ENCODE results near the gene GRAMD2B. TPM values are rescaled to one million over a fixed set of nuclear protein-coding genes. Genes with fewer than 3 reads are reported as not detected.

The GRAMD2B gene
- total and polyA plus RNA-seq, 2 of the 13 experiments (the other 11 are each of a cell fraction or from before 2014, with no cell fraction given), result 8.1 to 10.6 TPM

GRCh38 chr5:126461838-126462237, 38.6 kb downstream of the GRAMD2B start:
- WGBS (ENCODE audit: low lambda C conversion rate), result 81% methylated on average over 1 of the region's 1 CpG
- Histone ChIP-seq H3K27me3 (ENCODE audit: control insufficient read depth in 1 of 2, insufficient read depth in 2 of 2, low read length in 2 of 2) (no peaks in the 10 kb centered on the region), H3K4me2 (ENCODE audit: low read depth, low read length) (no peak overlapping the region), H3K79me2 (ENCODE audit: insufficient read depth, low read length) (no peaks in the 10 kb centered on the region), H3K9ac (ENCODE audit: insufficient read depth, low read depth, low read length) (no peak overlapping the region), H3K27ac (ENCODE audit: extremely low read length, insufficient read depth, low read length) (no peak overlapping the region), H2AFZ (ENCODE audit: low read length) (no peak overlapping the region), H3K4me3 (replicated peaks in 1 of 3; ENCODE audit: insufficient read depth in 1 of 3, low read depth in 2 of 3, low read length in 3 of 3) (no peak overlapping the region), H3K4me1 (ENCODE audit: insufficient read depth, low read length) (peaks cover 10% of the 10 kb centered on the region), H3K36me3 (replicated peaks in 1 of 2; ENCODE audit: control insufficient read depth in 1 of 2, insufficient read depth in 2 of 2, low read length in 2 of 2) (0 out of 5 replicates have a peak, but pooled peaks cover 0 to 6% of the 10 kb centered on the region in 2 experiments), H4K20me1 (ENCODE audit: insufficient read depth, low read length) (no peaks in the 10 kb centered on the region), H3K9me3 (ENCODE audit: low read length) (no peaks in the 10 kb centered on the region)
- ATAC-seq (no peak), DNase-seq (ENCODE audit: low spot score) (no peak), FAIRE-seq (no peak)
- no peak for TF ChIP-seq RARG (CRISPR knock-in tag; IDR thresholded peaks at IDR 0.05; ENCODE audit: low read depth)
- TF ChIP-seq ZNF556 (CRISPR knock-in tag; IDR thresholded peaks at IDR 0.05; ENCODE audit: borderline replicate concordance), result no peak
- no peak for TF ChIP-seq ZSCAN25 (CRISPR knock-in tag; IDR thresholded peaks at IDR 0.05)
- no peak for TF ChIP-seq PLRG1 (conservative IDR thresholded peaks at IDR 0.05)
- TF ChIP-seq NRL (CRISPR knock-in tag; IDR thresholded peaks at IDR 0.05; ENCODE audit: borderline replicate concordance), result no peak
- TF ChIP-seq ZBTB21 (CRISPR knock-in tag; IDR thresholded peaks at IDR 0.05), result no peak
- TF ChIP-seq NFIC (IDR thresholded peaks at IDR 0.05; ENCODE audit: low read length), result no peak
- no peak for TF ChIP-seq XBP1 (CRISPR knock-in tag; IDR thresholded peaks at IDR 0.05)
- in situ Hi-C loops (cut with HindIII; ENCODE audit: extremely low pct_ligation_motif_present, low pct_unique_long_range_greater_than_20kb), result no loop called here
- no TSS peak for BruUV-seq (replicated peaks)
- intact Hi-C loops (cut with micrococcal nuclease; ENCODE audit: unreplicated experiment), result no loop called here
- POLR2A ChIA-PET, result interaction anchor here (1.6 kb wide), 1 partner anchor 10 kb away, joined by 4 read pairs; no protein-coding TSS in a partner anchor
- CTCF ChIA-PET (ENCODE audit: low intra/inter-chr PET ratio, low total read pairs), result no interaction called here

GRCh38 chr5:126462239-126463014, 39.2 kb downstream of the GRAMD2B start:
- TF ChIP-seq THRA (CRISPR knock-in tag; IDR thresholded peaks at IDR 0.05; ENCODE audit: borderline replicate concordance) (no peak), HOXA5 (CRISPR knock-in tag; IDR thresholded peaks at IDR 0.05) (no peak), SP1 (IDR thresholded peaks at IDR 0.05) (no peak), SP1 (CRISPR knock-in tag; IDR thresholded peaks at IDR 0.05) (no peak), ZNF607 (CRISPR knock-in tag; IDR thresholded peaks at IDR 0.05; ENCODE audit: borderline replicate concordance) (no peak)
- Histone ChIP-seq H2AFZ (ENCODE audit: low read length) (no peak overlapping the region), H3K9ac (ENCODE audit: insufficient read depth, low read depth, low read length) (no peak overlapping the region), H3K9me3 (ENCODE audit: low read length) (no peaks in the 10 kb centered on the region), H4K20me1 (ENCODE audit: insufficient read depth, low read length) (no peaks in the 10 kb centered on the region), H3K4me3 (replicated peaks in 1 of 3; ENCODE audit: insufficient read depth in 1 of 3, low read depth in 2 of 3, low read length in 3 of 3) (no peak overlapping the region), H3K36me3 (replicated peaks in 1 of 2; ENCODE audit: control insufficient read depth in 1 of 2, insufficient read depth in 2 of 2, low read length in 2 of 2) (0 out of 5 replicates have a peak, but pooled peaks cover 0 to 6% of the 10 kb centered on the region in 2 experiments), H3K4me1 (ENCODE audit: insufficient read depth, low read length) (peaks cover 10% of the 10 kb centered on the region), H3K79me2 (ENCODE audit: insufficient read depth, low read length) (no peaks in the 10 kb centered on the region), H3K4me2 (ENCODE audit: low read depth, low read length) (no peak overlapping the region), H3K27me3 (ENCODE audit: control insufficient read depth in 1 of 2, insufficient read depth in 2 of 2, low read length in 2 of 2) (no peaks in the 10 kb centered on the region), H3K27ac (ENCODE audit: extremely low read length, insufficient read depth, low read length) (no peak overlapping the region)
- CTCF ChIA-PET (ENCODE audit: low intra/inter-chr PET ratio, low total read pairs), result no interaction called here
- intact Hi-C loops (cut with micrococcal nuclease; ENCODE audit: unreplicated experiment) (no loop called here), in situ Hi-C loops (cut with HindIII; ENCODE audit: extremely low pct_ligation_motif_present, low pct_unique_long_range_greater_than_20kb) (no loop called here)
- BruUV-seq (replicated peaks), result no TSS peak
- POLR2A ChIA-PET, result interaction anchor here (1.6 kb wide), 1 partner anchor 9 kb away, joined by 4 read pairs; no protein-coding TSS in a partner anchor
- ATAC-seq (no peak), DNase-seq (ENCODE audit: low spot score) (no peak), FAIRE-seq (no peak)
- 78% methylated on average over 7 of the region's 8 CpGs for WGBS (ENCODE audit: low lambda C conversion rate)

Data from HepG2 (cell line).